Stimulated activated naive CD8-positive, alpha-beta T cell treated with anti-CD3 and anti-CD28 coated beads, Interleukin-15, Interleukin-2, amounts not matched to agents 100 ng/mL and 50 ng/mL, for 24 hours (primary cell): ENCODE results near the gene ZBTB48.

Experiments
- H3K27ac Mint-ChIP-seq: one replicate; pipeline ENCODE4 v1.8.0; 2021; ENCODE audit warnings: mild to moderate bottlenecking, mixed read lengths
- H3K27me3 Mint-ChIP-seq: one replicate; pipeline ENCODE4 v1.8.0; 2021; ENCODE audit warnings: mixed read lengths
- H3K36me3 Mint-ChIP-seq: one replicate; pipeline ENCODE4 v1.8.0; 2021; ENCODE audit warnings: low read depth, mixed read lengths
- H3K4me1 Mint-ChIP-seq: one replicate; pipeline ENCODE4 v1.8.0; 2021; ENCODE audit warnings: low read depth, mixed read lengths
- H3K4me3 Mint-ChIP-seq: one replicate; pipeline ENCODE4 v1.8.0; 2021; ENCODE audit warnings: mild to moderate bottlenecking, mixed read lengths
- H3K9me3 Mint-ChIP-seq: one replicate; pipeline ENCODE4 v1.8.0; 2021; ENCODE audit warnings: mixed read lengths

The ZBTB48 gene

GRCh38 chr1:6603915-6604558 lies 24.2 kb downstream of the ZBTB48 start:
- Mint-ChIP-seq H3K4me1 (peaks cover 29% of the 10 kb centered on the region), H3K27ac (peak overlapping the region; percentile 93), H3K27me3 (no peaks in the 10 kb centered on the region), H3K9me3 (no peaks in the 10 kb centered on the region), H3K36me3 (peaks cover 16% of the 10 kb centered on the region), H3K4me3 (peak overlapping the region; percentile 80)

GRCh38 chr1:6612641-6613360 lies 33.0 kb downstream of the ZBTB48 start:
- H3K4me1 Mint-ChIP-seq: peaks cover 18% of the 10 kb centered on the region
- no peaks in the 10 kb centered on the region for H3K9me3 Mint-ChIP-seq
- H3K4me3 Mint-ChIP-seq: peak overlapping the region; percentile 91

GRCh38 chr1:6613361-6614018 lies 33.7 kb downstream of the ZBTB48 start, which contains the start of gene PHF13:
PHF13 (plus strand) TSS chr1:6613731; CDS start chr1:6614067, 336 bp downstream.
- no peaks in the 10 kb centered on the region for H3K9me3 Mint-ChIP-seq

More at GRCh38 chr1:6612641-6613360, 33.0 kb downstream of the ZBTB48 start:
- Mint-ChIP-seq H3K36me3 (peaks cover 4% of the 10 kb centered on the region), H3K27me3 (no peaks in the 10 kb centered on the region), H3K27ac (peak overlapping the region; percentile 86)

GRCh38 chr1:6614019-6614928 lies 34.5 kb downstream of the ZBTB48 start:
- H3K36me3 Mint-ChIP-seq: peaks cover 10% of the 10 kb centered on the region
- no peaks in the 10 kb centered on the region for H3K27me3 Mint-ChIP-seq
- H3K27ac Mint-ChIP-seq: no peak overlapping the region
- peak overlapping the region; percentile 60 for H3K4me3 Mint-ChIP-seq
- no peaks in the 10 kb centered on the region for H3K9me3 Mint-ChIP-seq
- H3K4me1 Mint-ChIP-seq: peaks cover 18% of the 10 kb centered on the region

More at GRCh38 chr1:6613361-6614018, 33.7 kb downstream of the ZBTB48 start, which contains the start of gene PHF13:
- H3K27me3 Mint-ChIP-seq: no peaks in the 10 kb centered on the region
- H3K36me3 Mint-ChIP-seq: peaks cover 4% of the 10 kb centered on the region
- H3K27ac Mint-ChIP-seq: peak within 1 kb of the TSS; percentile 86
- peaks cover 18% of the 10 kb centered on the region for H3K4me1 Mint-ChIP-seq
- peak within 1 kb of the TSS; percentile 91 for H3K4me3 Mint-ChIP-seq

GRCh38 chr1:6614929-6615785 lies 35.4 kb downstream of the ZBTB48 start:
- peaks cover 18% of the 10 kb centered on the region for H3K4me1 Mint-ChIP-seq
- no peaks in the 10 kb centered on the region for H3K9me3 Mint-ChIP-seq
- H3K27me3 Mint-ChIP-seq: no peaks in the 10 kb centered on the region
- peak overlapping the region; percentile 38 for H3K27ac Mint-ChIP-seq
- H3K36me3 Mint-ChIP-seq: peaks cover 17% of the 10 kb centered on the region
- peak overlapping the region; percentile 74 for H3K4me3 Mint-ChIP-seq

- H3K27me3 Mint-ChIP-seq: no peaks in the 10 kb centered on the region
- peaks cover 13% of the 10 kb centered on the region for H3K4me1 Mint-ChIP-seq
- no peak overlapping the region for H3K27ac Mint-ChIP-seq
- no peak overlapping the region for H3K4me3 Mint-ChIP-seq
- peaks cover 39% of the 10 kb centered on the region for H3K36me3 Mint-ChIP-seq
- H3K9me3 Mint-ChIP-seq: no peaks in the 10 kb centered on the region
These were observed 39.3 kb downstream of the ZBTB48 start for GRCh38 chr1:6619045-6619444.

GRCh38 chr1:6621429-6622391 lies 41.9 kb downstream of the ZBTB48 start:
- Mint-ChIP-seq H3K27ac (no peak overlapping the region), H3K9me3 (no peaks in the 10 kb centered on the region), H3K27me3 (no peaks in the 10 kb centered on the region), H3K4me1 (peaks cover 24% of the 10 kb centered on the region), H3K36me3 (peaks cover 37% of the 10 kb centered on the region), H3K4me3 (no peak overlapping the region)

- H3K36me3 Mint-ChIP-seq: peaks cover 38% of the 10 kb centered on the region
These were observed 42.8 kb downstream of the ZBTB48 start for GRCh38 chr1:6622396-6623152.

GRCh38 chr1:6623269-6623965 lies 43.6 kb downstream of the ZBTB48 start:
- peaks cover 42% of the 10 kb centered on the region for H3K36me3 Mint-ChIP-seq
- no peak overlapping the region for H3K4me3 Mint-ChIP-seq
- no peaks in the 10 kb centered on the region for H3K9me3 Mint-ChIP-seq
- H3K27me3 Mint-ChIP-seq: no peaks in the 10 kb centered on the region
- H3K4me1 Mint-ChIP-seq: peaks cover 37% of the 10 kb centered on the region
- H3K27ac Mint-ChIP-seq: no peak overlapping the region

More at GRCh38 chr1:6622396-6623152, 42.8 kb downstream of the ZBTB48 start:
- no peaks in the 10 kb centered on the region for H3K27me3 Mint-ChIP-seq
- H3K9me3 Mint-ChIP-seq: no peaks in the 10 kb centered on the region
- H3K4me3 Mint-ChIP-seq: no peak overlapping the region
- peaks cover 33% of the 10 kb centered on the region for H3K4me1 Mint-ChIP-seq
- H3K27ac Mint-ChIP-seq: no peak overlapping the region

GRCh38 chr1:6624710-6625583 lies 45.2 kb downstream of the ZBTB48 start, which contains the start of gene THAP3:
THAP3 (plus strand) TSS chr1:6624868; CDS start chr1:6625219, 351 bp downstream.
- peak within 1 kb of the TSS; percentile 94 for H3K4me3 Mint-ChIP-seq
- H3K27ac Mint-ChIP-seq: peak within 1 kb of the TSS; percentile 90
- peaks cover 37% of the 10 kb centered on the region for H3K4me1 Mint-ChIP-seq
- H3K36me3 Mint-ChIP-seq: peaks cover 36% of the 10 kb centered on the region
- no peaks in the 10 kb centered on the region for H3K9me3 Mint-ChIP-seq
- H3K27me3 Mint-ChIP-seq: no peaks in the 10 kb centered on the region

- H3K27me3 Mint-ChIP-seq: no peaks in the 10 kb centered on the region
- H3K4me1 Mint-ChIP-seq: peaks cover 37% of the 10 kb centered on the region
- peak overlapping the region; percentile 90 for H3K27ac Mint-ChIP-seq
- H3K4me3 Mint-ChIP-seq: peak overlapping the region; percentile 94
- no peaks in the 10 kb centered on the region for H3K9me3 Mint-ChIP-seq
- H3K36me3 Mint-ChIP-seq: peaks cover 34% of the 10 kb centered on the region
These were observed 45.9 kb downstream of the ZBTB48 start for GRCh38 chr1:6625584-6626149.
